HG02610 (cell line): ENCODE measurements around the gene NASP.

Experiments
- ATAC-seq: cut with Tn5 transposase; IDR thresholded peaks from one replicate; pipeline ENCODE4 v1.9.1; 2021; ENCODE audit warnings: mild to moderate bottlenecking, moderate library complexity; ENCODE audit not compliant: unreplicated experiment

Gene NASP, protein sequence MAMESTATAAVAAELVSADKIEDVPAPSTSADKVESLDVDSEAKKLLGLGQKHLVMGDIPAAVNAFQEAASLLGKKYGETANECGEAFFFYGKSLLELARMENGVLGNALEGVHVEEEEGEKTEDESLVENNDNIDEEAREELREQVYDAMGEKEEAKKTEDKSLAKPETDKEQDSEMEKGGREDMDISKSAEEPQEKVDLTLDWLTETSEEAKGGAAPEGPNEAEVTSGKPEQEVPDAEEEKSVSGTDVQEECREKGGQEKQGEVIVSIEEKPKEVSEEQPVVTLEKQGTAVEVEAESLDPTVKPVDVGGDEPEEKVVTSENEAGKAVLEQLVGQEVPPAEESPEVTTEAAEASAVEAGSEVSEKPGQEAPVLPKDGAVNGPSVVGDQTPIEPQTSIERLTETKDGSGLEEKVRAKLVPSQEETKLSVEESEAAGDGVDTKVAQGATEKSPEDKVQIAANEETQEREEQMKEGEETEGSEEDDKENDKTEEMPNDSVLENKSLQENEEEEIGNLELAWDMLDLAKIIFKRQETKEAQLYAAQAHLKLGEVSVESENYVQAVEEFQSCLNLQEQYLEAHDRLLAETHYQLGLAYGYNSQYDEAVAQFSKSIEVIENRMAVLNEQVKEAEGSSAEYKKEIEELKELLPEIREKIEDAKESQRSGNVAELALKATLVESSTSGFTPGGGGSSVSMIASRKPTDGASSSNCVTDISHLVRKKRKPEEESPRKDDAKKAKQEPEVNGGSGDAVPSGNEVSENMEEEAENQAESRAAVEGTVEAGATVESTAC

DNA sequence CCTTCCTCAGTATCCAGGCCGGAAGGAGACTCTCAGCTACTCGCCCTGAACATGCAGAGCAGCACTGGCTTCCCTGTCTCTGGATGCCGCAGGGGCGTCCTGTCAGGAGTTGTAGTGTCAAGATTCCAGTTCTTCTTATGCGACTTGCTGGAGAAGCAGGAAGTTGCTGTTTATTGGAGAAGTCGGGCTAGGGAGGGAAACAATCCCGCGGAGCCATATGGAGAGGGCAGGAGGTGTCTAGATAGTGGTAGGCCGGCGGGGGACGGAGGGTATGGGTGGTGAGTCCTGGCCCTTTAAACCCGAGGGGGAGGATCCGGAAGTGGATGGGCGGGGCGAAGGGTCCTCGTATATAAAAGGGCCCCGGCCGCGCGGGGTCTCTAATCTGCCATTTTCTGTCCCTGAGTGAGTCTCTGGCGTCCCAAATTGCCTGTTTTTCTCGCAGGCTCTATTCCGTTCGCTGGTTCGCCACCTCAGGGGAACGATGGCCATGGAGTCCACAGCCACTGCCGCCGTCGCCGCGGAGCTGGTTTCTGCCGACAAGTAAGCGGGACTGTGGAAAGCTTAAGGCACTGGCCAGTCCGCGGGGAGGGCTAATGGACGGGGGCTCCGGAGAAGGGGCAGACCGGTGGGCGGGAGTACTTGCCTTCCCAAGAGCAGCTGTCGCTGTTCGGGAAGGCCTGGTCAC, at the start of gene NASP:
NASP (plus strand) TSS at position 376 of the 685 bp plus-strand sequence; CDS start at position 482, 106 bp downstream.
- ATAC-seq: peak; percentile 37

DNA sequence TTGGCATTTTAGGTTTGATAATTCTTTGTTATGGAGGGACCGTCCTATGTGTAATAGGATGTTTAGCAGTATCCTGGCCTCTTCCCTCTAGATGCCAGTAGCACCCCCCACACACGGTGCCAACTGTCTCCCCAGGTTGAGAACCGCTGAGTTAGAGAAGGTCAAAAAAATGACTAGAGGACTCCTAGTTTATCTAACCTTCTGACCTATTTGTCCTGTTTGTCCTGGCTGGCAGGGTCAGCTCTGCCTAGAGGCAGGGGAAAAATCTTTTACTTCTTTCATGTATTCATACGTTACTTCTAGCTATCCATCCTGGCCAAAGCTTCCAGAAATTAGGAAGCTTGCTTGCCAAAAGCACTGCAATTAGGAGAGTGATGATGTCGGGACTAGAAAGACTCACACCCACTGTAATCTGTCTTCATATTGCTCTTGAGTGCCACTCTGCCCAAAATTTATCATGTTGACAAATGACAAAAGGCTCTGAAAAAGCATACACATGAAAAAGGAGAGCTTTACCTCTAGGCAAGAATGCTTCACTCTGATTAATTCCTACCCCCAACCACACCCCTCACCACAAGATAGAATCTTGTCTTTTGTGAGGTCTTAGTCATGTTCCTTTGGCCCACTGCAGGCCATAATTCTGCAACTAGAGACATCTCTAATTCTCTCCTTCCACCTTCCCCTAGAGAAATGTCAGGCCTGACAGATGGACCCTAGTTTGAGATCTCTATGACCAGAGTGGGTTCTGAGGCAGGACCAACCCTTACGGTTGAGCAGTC, 47.7 kb upstream of the NASP start:
- ATAC-seq: no peak

DNA sequence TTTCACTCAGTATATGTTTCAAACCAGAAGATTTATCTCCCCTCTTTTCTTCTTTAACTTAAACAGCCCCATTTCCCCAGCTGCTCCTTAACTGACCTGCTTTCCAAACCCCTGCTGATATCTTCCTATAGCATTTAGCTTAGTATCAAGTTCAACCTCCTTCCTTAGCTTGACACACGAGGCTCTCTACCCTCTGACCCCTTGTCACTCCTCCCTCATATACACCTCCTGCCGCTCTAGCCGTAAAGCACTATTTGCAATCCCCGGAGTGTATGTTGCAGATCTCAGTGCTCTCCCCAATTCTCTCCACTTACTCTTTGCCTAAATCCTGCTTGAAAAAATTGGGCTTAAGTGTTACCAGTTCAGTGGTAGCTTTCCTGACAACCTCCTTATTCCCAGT, 47.0 kb upstream of the NASP start:
- ATAC-seq: no peak

DNA sequence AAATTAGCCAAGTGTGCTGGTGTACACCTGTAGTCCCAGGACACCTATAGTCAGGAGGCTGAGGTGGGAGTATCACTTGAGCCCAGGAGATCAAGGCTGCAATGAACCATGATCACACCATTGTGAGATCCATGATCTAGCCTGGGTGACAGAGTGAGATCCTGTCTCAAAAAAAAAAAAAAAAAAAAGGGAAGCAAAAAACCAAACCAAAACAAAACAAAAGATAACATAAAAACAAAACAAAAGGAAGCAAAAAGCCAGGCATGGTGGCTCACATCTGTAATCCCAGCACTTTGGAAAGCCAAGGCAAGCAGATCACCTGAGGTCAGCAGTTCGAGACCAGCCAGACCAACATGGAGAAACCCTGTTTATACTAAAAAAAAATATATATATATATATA, 42.6 kb upstream of the NASP start:
- ATAC-seq: no peak

DNA sequence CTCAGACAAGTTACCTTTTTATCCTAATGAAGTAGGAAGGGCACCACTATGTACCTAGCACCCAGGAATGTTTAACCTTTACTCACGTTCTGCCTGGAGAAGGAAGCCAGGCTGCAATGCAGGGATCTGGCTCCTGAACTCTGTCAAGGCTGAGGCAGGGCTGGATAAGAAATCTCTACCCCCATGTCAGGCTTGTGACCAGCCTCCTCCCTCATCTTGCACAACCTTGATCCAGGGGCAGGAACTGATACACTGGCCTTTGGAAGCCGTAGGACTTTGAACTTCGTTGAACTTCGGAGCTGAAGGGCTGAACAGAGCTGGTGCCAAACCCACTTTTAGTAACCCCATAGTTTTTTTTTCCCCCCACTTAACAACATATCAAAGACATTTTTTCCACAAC, 41.2 kb upstream of the NASP start:
- ATAC-seq: no peak

DNA sequence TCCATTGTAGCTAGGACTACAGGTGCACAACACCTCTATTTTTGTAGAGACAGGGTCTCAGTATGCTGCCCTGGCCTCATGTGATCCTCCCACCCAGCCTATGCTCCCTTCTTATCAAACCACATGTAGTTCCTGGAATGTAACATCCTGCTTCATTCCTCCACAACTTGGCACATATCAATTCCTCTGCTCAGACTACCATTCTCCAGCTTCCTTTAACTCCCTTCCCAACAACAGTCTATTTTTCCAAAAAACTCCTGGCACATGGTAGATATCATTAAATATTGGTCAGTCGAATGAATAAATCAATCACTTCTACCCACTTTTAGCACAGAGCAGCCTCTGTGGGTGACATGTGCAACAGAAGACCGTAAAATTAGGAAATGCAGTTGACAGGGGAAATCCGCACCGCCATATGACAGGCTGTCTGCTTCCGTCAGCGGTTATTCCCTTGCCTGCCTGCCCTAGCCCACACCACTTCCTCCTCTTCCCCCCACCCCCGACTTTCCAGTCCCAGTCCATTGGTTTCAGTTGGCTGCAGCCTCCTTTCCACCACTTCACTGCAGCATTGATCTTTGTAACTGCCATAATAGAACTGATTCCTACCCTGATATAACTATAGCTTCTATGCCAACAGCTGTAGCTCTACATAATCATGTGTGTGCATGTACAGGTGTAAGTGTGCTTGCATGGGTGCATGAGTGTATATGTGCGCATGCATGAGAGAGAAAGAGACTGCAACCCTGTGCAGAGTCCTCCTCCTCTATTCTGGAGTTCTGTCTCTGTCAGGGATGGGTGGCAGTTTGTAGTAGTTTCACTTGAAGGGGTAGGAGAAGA, 40.0 kb upstream of the NASP start:
- peak; percentile 61 for ATAC-seq

DNA sequence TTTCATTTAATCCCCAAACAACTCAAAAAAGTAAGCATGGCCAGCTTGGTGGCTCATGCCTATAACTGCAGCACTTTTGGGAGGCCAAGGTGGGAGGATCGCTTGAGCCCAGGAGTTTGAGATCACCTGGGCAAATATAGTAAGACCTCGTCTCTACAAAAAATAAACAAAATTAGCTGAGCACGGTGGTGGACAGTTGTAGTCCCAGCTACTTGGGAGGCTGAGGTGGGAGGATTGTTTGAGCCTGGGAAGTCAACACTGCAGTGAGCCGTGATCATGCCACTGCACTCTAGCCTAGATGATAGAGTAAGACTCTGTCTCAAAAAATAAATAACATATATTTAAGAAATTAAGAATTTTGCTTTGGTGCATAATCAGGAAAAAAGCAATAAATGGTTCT, 39.3 kb upstream of the NASP start:
- no peak for ATAC-seq

DNA sequence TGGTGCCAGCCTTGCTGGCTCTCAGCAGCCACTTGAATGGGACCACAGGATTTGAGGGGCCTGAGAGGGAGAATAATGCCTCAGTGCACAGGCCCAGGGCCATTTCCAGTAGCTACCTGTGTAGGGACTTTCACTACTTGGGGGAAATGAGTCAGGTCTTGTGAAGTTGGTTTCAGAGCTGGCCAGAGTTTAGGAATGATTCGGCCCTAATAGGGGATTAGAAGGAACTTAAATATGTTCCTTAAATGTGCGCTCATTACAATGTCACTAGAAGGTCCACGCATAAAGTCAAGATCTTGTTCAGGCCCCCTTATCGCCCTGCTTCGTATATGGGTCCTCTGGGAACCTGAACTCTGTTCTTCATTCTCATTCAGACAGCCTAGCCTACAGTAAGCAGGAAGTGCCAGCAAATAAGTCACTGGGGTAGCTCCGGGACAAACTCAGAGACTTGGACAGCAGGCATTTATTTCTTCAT, 38.8 kb upstream of the NASP start:
- ATAC-seq: peak; percentile 61

DNA sequence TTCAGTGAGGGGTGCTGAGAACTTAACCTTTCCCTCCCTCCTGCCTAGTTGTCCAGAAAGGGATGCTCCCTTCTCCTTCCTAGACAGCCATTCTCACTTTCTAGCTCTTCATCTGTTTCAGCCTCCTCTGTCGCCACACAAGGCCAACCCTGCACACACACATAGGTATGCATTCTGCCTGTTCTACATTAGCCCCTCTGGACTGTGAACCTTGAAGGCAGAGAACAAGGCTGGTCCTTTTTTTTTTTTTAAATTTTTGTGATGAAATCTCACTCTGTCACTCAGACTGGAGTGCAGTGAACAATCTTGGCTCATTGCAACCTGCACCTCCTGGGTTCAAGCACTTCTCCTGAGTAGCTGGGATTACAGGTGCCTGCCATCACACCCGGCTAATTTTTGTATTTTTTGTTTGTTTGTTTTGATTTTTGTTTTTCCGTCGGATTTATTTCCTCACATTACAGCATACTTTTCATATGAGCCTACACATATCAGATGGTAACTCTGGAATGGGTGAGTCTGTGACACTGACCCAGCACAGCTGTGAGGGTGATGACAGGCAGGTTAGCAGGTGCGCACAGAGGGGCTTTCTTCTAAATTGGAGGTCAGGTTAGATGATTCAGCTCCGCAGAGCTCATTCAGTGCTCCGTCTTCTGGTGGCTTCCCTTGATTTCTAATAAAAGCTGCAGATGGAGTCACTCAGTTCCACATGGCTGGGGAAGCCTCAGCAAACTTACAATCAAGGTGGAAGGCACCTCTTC, 38.1 kb upstream of the NASP start:
- no peak for ATAC-seq

DNA sequence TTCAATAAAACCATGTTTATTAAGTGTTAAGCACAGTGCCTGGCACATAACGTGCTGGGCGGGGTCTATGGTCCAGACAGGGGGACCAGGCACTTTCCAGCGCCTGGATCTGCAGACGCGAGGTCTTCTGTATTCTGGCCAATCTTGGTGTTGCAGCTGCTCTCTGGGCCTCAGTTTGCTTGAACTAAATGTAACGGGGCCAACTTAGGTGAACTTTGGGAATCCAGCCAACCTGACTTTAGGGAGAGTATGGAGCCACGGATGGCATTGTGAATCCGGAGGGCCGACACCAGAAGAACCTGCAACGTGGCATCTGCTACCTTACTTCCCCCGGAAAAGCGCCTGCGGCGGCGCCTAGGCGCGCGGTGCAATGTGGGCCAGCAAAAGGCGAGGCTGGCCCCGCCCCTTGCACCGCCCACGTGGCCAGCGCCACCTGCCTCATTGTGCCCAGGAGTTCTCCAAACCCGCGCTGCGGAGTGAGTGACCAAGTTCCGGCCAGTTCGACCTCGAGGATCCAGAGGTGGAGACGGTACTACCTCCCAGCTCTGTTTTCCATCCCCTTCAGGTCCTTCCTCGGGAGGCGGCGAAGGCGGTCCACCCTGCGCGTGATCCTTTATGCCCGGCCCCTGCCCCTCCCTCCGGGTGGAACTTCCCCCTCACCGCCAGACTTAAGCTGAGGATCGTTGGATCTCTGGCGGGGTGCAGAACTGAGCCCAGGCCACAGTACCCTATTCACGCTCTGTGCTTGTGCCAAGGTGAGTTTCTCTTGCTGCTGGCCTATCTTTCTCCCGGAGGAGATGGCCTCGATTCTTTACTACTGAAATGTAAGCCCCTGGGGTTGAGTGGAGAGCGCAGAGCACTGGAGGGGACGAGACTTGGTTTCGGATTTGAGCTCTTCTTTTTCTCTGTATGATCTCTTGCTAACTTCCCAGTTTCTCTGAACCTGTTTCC, 33.2 kb upstream of the NASP start, which contains the start of gene AKR1A1:
AKR1A1 (plus strand) TSS at position 426 of the 951 bp plus-strand sequence. CDS start 10,969 bp downstream, outside the sequence.
- peak; percentile 79 for ATAC-seq

DNA sequence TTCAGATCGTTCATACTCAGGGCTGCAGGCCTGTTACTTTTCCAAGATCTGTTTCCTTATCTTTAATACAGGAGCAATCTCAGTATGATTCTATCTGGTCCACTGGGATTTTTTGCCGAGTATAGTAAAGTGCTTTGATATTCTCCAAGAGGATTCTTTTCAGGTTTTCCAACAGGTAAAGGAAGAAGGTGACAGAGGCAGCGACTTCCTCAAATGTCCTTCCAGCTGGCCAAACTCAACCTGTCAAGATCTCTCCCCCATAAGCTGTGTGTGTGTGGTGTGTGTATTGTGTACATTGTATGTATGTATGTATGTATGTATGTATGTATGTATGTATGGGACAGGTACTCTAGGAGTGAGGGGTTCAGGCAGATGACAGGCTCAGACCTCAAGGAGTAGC, 32.2 kb upstream of the NASP start:
- no peak for ATAC-seq

DNA sequence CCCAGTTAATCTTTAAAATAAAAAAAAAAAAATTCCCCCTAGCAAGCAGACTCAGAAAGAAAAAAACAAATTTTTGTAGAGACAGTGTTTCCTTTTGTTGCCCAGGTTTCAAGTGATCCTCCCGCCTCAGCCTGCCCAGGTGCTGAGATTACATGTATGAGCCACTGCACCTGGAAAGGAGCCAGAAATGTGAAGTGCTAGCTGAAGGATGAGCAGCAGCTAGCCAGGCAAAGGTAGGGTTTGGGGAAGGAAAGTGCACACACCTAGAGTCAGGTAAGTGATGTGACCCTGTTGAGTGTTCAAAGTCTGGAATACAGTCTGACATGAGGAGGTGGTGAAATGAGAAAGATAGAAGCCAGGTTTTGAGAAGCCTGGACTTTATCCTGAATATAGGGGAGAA, 31.5 kb upstream of the NASP start:
- no peak for ATAC-seq

DNA sequence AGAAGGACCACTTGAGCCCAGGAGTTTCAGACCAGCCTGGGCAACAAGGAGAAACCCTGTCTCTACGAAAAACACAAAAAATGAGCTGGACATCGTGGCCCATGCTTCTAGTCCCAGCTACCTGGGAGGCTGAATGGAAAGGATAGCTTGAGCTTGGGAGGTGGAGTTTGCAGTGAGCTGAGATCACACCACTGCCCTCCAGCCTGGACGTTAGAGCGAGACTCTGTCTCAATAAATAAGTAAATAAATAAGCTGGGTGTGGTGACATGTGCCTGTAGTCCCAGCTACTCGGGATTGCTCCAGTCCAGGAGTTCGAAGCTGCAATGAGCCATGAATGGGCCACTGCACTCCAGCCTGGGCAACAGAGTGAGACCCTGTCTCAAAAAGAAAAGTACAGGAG, 29.6 kb upstream of the NASP start:
- no peak for ATAC-seq

DNA sequence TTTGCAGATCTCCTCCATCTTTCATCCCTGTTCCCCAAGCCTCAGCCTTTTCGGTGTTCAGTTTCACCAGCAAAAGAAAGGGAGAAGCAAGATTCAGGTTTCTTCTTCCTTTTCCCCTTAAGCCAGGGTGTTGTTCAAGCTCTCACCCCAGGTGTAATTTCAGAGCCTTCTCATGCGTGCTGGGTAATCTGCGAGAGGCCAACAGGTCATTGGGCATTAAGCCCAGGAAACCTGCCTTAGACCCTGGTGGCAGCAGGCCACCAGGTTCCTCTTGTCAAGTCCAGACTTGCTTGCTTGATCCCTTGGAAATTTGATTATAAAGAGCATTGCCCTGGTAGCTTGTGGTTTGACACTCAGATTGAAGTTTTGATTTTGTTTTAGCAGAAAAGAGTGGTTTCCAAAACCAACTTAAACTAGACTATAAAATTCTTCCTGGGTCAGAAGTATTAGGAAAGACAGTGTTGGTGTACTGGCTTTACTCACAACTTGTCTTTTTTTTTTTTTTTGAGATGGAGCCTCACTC, 26.4 kb upstream of the NASP start:
- ATAC-seq: no peak

DNA sequence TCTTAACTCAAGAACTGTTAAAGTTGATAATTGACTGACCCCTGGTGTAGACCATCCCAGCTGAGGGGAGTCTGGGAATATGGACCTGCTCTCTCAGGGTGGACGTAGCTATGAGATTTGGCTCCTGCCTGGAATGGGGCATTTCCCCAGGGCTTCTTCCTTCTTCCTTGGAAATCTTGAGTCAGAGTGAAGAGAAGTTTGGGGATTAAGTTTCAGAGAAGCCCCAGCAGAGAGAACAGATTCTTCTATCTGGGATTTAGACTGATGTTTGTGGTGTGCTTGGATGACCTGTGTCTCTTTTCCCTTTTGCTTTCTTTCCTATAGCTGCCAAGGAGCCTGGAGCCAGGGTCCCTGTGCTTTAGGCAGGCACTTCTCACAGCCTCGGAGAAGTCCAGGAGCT, 20.0 kb upstream of the NASP start:
- ATAC-seq: no peak

DNA sequence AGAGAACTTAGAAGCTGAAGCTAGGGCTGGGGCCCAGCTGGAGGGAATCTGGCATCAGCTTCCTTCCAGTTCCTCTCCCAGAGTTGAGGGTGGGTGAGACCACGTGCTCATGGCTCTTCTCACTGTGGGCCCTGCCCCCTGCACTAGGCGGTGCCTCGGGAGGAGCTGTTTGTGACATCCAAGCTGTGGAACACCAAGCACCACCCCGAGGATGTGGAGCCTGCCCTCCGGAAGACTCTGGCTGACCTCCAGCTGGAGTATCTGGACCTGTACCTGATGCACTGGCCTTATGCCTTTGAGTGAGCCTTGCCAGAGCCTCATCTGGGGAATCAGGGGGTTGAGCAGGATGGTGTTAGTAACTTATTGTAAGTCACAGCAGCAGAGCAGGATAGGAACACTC, 17.1 kb upstream of the NASP start:
- no peak for ATAC-seq

DNA sequence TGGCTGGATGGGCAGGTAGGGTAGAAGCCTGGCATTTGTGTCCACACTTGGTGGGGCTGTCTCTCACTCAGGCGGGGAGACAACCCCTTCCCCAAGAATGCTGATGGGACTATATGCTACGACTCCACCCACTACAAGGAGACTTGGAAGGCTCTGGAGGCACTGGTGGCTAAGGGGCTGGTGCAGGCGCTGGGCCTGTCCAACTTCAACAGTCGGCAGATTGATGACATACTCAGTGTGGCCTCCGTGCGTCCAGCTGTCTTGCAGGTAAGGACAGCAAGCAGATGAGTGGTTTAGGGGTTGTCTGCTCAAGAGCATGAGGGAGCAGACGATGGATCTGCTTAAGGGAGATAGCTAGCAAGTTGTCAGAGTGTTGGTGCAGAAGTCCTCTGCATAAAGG, 15.9 kb upstream of the NASP start:
- no peak for ATAC-seq

DNA sequence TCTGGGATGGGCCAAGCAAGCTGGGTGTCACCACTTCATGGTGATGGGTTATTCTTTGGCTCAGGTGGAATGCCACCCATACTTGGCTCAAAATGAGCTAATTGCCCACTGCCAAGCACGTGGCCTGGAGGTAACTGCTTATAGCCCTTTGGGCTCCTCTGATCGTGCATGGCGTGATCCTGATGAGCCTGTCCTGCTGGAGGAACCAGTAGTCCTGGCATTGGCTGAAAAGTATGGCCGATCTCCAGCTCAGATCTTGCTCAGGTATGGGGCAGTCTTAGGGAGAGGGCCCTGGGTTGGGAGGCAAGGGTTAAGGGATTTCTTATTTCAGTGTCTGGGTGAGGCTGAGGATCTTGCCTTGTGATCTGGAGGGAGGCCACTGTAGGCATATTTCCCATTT, 15.4 kb upstream of the NASP start:
- ATAC-seq: no peak
